SH-SY5Y (cell line): ENCODE measurements around the gene EYA4.

Experiments
- GATA2 ChIP-seq: IDR thresholded peaks from 2 replicates; pipeline ENCODE4 v1.6.1; 2011; ENCODE audit warnings: mild to moderate bottlenecking, low read depth, low read length
- GATA3 ChIP-seq: IDR thresholded peaks from 2 replicates; pipeline ENCODE4 v1.6.1; 2011; ENCODE audit warnings: low read depth, mild to moderate bottlenecking, low read length, moderate library complexity

DNA sequence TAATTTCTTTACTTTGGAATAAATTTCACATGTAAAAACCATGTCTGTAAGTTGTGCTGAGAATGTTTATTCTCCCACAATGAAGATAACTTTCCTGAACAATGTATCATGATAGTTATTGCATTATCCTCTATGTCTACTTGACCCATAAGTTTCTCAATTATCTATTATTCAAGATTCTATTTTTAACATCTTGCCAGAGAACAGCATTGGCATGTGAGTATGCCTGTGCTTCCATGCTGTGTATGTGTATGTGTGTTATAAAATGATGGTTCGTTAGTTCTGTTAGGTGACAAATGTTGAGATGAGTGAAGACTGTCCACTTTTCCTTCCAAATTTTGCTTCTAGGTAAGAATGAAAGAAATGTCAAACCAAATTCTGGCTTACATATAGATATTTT lies 111.9 kb downstream of the EYA4 start:
- TF ChIP-seq GATA2 (no peak), GATA3 (no peak)
